ENCODE results near the gene CACNA1C. TPM values are rescaled to one million over a fixed set of nuclear protein-coding genes. Genes with fewer than 3 reads are reported as not detected.

Gene CACNA1C
- total RNA-seq, 1 experiment from 2014 or later = 1.1 TPM

DNA sequence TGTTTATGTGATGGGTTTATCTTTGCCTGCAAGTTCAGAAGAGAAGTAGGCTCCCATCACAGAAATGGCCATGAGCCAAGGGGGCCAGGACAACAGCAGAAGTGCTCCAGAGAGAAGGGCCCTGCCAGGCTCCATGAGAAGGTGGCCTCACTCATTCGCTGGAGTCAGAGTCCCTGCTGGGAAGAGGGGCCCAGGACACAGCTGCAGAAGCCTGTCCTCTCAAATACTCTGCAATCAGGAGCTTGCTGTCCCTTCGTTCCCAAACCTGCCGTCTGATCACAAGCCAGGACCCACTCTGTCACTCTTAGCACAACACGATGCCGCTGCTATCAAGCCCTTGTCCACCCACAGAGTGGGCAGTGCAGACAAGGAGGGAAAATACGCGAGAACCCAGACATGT lies 435.8 kb downstream of the CACNA1C start:
- Histone ChIP-seq H2BK15ac (ENCODE audit: low read depth, low read length) (no peak overlapping the region), H3T11ph (ENCODE audit: low read length) (no peak overlapping the region), H3K23me2 (ENCODE audit: insufficient read length, low read depth, low read length, poor library complexity, severe bottlenecking) (no peaks in the 10 kb centered on the region), H3K9me3 (ENCODE audit: control insufficient read depth, low read depth, low read length) (no peaks in the 10 kb centered on the region), H2BK12ac (ENCODE audit: insufficient read length, low read depth, low read length) (no peak overlapping the region), H3K79me2 (ENCODE audit: insufficient read depth, low read length) (no peaks in the 10 kb centered on the region), H4K8ac (replicated peaks; ENCODE audit: insufficient read length, low read depth, low read length) (no peak overlapping the region), H2AK5ac (ENCODE audit: insufficient read length, low read length) (no peak overlapping the region), H3K18ac (ENCODE audit: insufficient read length, low read depth, low read length) (no peak overlapping the region), H2BK5ac (ENCODE audit: insufficient read length, low read length) (no peak overlapping the region), H3K56ac (ENCODE audit: insufficient read length, low read depth, low read length) (no peak overlapping the region), H3K4me2 (ENCODE audit: insufficient read depth, insufficient read length, low read length) (no peak overlapping the region), H3K27ac (ENCODE audit: insufficient read length, low read depth, low read length) (no peak overlapping the region), H4K91ac (ENCODE audit: insufficient read length, low read depth, low read length) (no peak overlapping the region), H3K14ac (ENCODE audit: insufficient read depth, low read length) (no peak overlapping the region), H2BK20ac (ENCODE audit: low read depth, low read length, poor library complexity, severe bottlenecking) (no peak overlapping the region), H4K20me1 (ENCODE audit: control insufficient read depth, insufficient read depth, insufficient read length) (no peaks in the 10 kb centered on the region), H2BK120ac (ENCODE audit: low read depth, low read length, poor library complexity, severe bottlenecking) (no peak overlapping the region), H3K4me1 (ENCODE audit: insufficient read depth, low read length) (no peaks in the 10 kb centered on the region), H3K4ac (ENCODE audit: low read depth, low read length) (no peak overlapping the region), H3K79me1 (ENCODE audit: insufficient read depth, low read depth, low read length, poor library complexity, severe bottlenecking) (no peaks in the 10 kb centered on the region), H3K9ac (ENCODE audit: extremely low read depth, insufficient read length, low read length) (no peak overlapping the region), H2AFZ (ENCODE audit: low read length) (no peak overlapping the region), H3K23ac (ENCODE audit: insufficient read length, low read depth, low read length) (no peak overlapping the region), H4K5ac (ENCODE audit: insufficient read length, low read depth, low read length) (no peak overlapping the region), H3K27me3 (ENCODE audit: insufficient read depth, low read length) (no peaks in the 10 kb centered on the region; the same call in 1 of the 2 replicates)
- Mint-ChIP-seq H3K9me3 (no peaks in the 10 kb centered on the region), H3K4me1 (no peaks in the 10 kb centered on the region), H3K27me3 (ENCODE audit: low read depth) (no peaks in the 10 kb centered on the region; the same call in none of the 2 replicates), H3K27ac (no peak overlapping the region), H3K4me3 (no peak overlapping the region), H3K36me3 (ENCODE audit: insufficient read depth in 1 of 3, low read depth in 3 of 3) (no peaks in the 10 kb centered on the region)
- WGBS (ENCODE audit: extremely low coverage, insufficient read length, low lambda C conversion rate) = no CpG with 5 or more reads among the region's 7 CpGs
- TF ChIP-seq, protein P1, sequence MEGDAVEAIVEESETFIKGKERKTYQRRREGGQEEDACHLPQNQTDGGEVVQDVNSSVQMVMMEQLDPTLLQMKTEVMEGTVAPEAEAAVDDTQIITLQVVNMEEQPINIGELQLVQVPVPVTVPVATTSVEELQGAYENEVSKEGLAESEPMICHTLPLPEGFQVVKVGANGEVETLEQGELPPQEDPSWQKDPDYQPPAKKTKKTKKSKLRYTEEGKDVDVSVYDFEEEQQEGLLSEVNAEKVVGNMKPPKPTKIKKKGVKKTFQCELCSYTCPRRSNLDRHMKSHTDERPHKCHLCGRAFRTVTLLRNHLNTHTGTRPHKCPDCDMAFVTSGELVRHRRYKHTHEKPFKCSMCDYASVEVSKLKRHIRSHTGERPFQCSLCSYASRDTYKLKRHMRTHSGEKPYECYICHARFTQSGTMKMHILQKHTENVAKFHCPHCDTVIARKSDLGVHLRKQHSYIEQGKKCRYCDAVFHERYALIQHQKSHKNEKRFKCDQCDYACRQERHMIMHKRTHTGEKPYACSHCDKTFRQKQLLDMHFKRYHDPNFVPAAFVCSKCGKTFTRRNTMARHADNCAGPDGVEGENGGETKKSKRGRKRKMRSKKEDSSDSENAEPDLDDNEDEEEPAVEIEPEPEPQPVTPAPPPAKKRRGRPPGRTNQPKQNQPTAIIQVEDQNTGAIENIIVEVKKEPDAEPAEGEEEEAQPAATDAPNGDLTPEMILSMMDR (conservative IDR thresholded peaks at IDR 0.05) = no peak
- no peak for DNase-seq

Data from H9 (cell line).